Measurements from ENCODE around the gene RIC1. TPM values are rescaled to one million over a fixed set of nuclear protein-coding genes. Genes with fewer than 3 reads are reported as not detected.
A peak's percentile ranks its signal among the peaks of the same experiment; 100 is the strongest.

The RIC1 gene
- total and polyA plus RNA-seq, 2 of the 4 experiments (the other 2 are of a cell fraction): 28.8 to 76.9 TPM

DNA sequence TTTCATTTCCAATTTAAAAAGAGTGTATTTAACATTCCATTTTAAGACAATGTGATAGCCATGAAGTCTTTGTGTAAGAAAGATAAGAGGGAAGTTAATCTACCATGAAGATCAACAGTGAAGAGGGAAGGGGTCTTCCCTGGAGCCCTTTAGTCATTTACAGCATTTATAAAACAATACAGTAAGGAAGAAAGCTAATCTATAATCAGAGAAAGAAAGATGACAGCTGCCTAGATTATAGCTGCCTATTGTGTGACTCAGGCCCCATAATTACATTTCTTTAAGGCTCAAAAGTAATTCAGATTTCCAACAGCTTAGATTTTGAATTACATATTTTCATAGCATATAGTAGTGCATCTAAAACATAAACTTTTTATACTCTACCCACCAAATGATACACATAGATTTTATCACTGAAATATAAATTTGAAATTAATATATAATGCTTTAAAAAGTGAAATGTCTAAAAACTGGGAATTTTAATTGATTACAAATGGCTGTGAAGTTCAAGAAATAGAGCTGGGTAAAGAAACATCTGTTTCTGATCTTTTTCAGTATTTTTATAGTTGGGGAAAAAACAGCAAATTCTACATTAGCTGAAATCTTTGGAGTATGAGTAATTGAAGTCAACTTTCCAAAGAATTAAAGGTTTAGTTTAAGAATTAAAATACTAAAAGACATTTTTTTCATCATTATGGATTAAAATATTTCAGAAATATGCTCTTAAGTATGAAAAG is 89.6 kb downstream of the RIC1 start:
- DNase-seq (peak; percentile 24), ATAC-seq (ENCODE audit: low read depth) (peak; percentile 16; the same call in 1 of the 2 replicates)
- no peak overlapping the region for H3K27ac ChIP-seq (ENCODE audit: insufficient read depth, low read length)
- no TSS peak for BruUV-seq (replicated peaks)
- H4K20me1 ChIP-seq (ENCODE audit: insufficient read depth, low read length): peaks cover 7% of the 10 kb centered on the region; the same call in 1 of the 2 replicates
- dilution Hi-C loops (cut with HindIII; ENCODE audit: low sequenced_read_pairs, unreplicated experiment): no loop called here
- H3K56ac ChIP-seq (ENCODE audit: extremely low read depth, insufficient read depth, low read length): no peak overlapping the region
- no peaks in the 10 kb centered on the region for H3K27me3 ChIP-seq (ENCODE audit: control insufficient read depth, insufficient read depth, low read length)
- H2AK5ac ChIP-seq (ENCODE audit: low read depth, low read length): no peak overlapping the region
- no peak overlapping the region for H3K4me2 ChIP-seq (ENCODE audit: low read depth, low read length)
- no peak overlapping the region for H2BK120ac ChIP-seq (ENCODE audit: low read depth, low read length)
- POLR2A ChIA-PET (ENCODE audit: unreplicated experiment): interaction anchor here (1.0 kb wide), 1 partner anchor 97 kb away, joined by 3 read pairs; no protein-coding TSS in a partner anchor
- no peak overlapping the region for H4K8ac ChIP-seq (ENCODE audit: low read depth in 2 of 2, low read length in 2 of 2)
- no peak overlapping the region for H2AFZ ChIP-seq (replicated peaks; ENCODE audit: low read length, poor library complexity)
- no peak overlapping the region for H4K91ac ChIP-seq (ENCODE audit: insufficient read depth, low read depth, low read length)
- CTCF ChIA-PET: interaction anchor here (0.8 kb wide), 1 partner anchor 86 kb away, joined by 3 read pairs; no protein-coding TSS in a partner anchor
- no peak overlapping the region for H3K4ac ChIP-seq (ENCODE audit: low read depth, low read length)
- H4K5ac ChIP-seq (ENCODE audit: low read depth, low read length): no peak overlapping the region
- no peaks in the 10 kb centered on the region; the same call in 1 of the 2 replicates for H3K9me3 ChIP-seq (ENCODE audit: control insufficient read depth, insufficient read depth, low read length)
- H2BK5ac ChIP-seq (ENCODE audit: low read depth, low read length, poor library complexity, severe bottlenecking): peak overlapping the region; percentile 65
- no peak overlapping the region for H3K4me3 ChIP-seq (ENCODE audit: insufficient read depth, low read depth, low read length)
- no peak overlapping the region for H3K23ac ChIP-seq (ENCODE audit: low read depth, low read length)
- H3K14ac ChIP-seq (replicated peaks; ENCODE audit: low read depth, low read length): 0 out of 2 replicates have a peak overlapping the region, but pooled peaks have one; percentile 5
- H3K36me3 ChIP-seq (ENCODE audit: control insufficient read depth, insufficient read depth, low read length): peaks cover 16% of the 10 kb centered on the region
- in situ Hi-C loops (cut with MboI; ENCODE audit: low sequenced_read_pairs): loop anchor here (25.0 kb wide), 1 partner anchor 256 kb away; the partner anchor contains the start of gene CD274
- H3K9me1 ChIP-seq (ENCODE audit: insufficient read depth, low read length): peaks cover 6% of the 10 kb centered on the region
- H3K4me1 ChIP-seq (ENCODE audit: control insufficient read depth, insufficient read depth, low read length): peaks cover 12% of the 10 kb centered on the region; the same call in 1 of the 2 replicates
- no peak overlapping the region for H2AK9ac ChIP-seq (replicated peaks; ENCODE audit: low read depth, low read length, poor library complexity)
- no peak overlapping the region for H3K18ac ChIP-seq (ENCODE audit: low read depth, low read length)
- intact Hi-C loops (cut with micrococcal nuclease): no loop called here
- peaks cover 29 to 44% of the 10 kb centered on the region in 2 experiments for H3K79me1 ChIP-seq (ENCODE audit: low read depth in 1 of 2, low read length in 2 of 2)
- H2BK15ac ChIP-seq (ENCODE audit: low read depth, low read length): no peak overlapping the region
- no peak overlapping the region for H2BK20ac ChIP-seq (ENCODE audit: low read depth, low read length)
- H3K9ac ChIP-seq (ENCODE audit: low read depth, low read length): no peak overlapping the region
- no peak for TF ChIP-seq RCOR1 (IDR thresholded peaks at IDR 0.05; ENCODE audit: insufficient replicate concordance, low read length)
- TF ChIP-seq, protein P1, sequence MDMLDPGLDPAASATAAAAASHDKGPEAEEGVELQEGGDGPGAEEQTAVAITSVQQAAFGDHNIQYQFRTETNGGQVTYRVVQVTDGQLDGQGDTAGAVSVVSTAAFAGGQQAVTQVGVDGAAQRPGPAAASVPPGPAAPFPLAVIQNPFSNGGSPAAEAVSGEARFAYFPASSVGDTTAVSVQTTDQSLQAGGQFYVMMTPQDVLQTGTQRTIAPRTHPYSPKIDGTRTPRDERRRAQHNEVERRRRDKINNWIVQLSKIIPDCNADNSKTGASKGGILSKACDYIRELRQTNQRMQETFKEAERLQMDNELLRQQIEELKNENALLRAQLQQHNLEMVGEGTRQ (IDR thresholded peaks at IDR 0.05; ENCODE audit: low read depth, low read length): no peak
- no peak for TF ChIP-seq RAD21 (IDR thresholded peaks at IDR 0.05; ENCODE audit: low read length)
- no peak for TF ChIP-seq FOS (IDR thresholded peaks at IDR 0.05; ENCODE audit: low read depth, low read length)
- no peak for TF ChIP-seq SMC3 (IDR thresholded peaks at IDR 0.05; ENCODE audit: low read depth, low read length)
- no peak for TF ChIP-seq NFE2L2 (IDR thresholded peaks at IDR 0.05; ENCODE audit: low read depth, low read length)
- TF ChIP-seq, protein P2, sequence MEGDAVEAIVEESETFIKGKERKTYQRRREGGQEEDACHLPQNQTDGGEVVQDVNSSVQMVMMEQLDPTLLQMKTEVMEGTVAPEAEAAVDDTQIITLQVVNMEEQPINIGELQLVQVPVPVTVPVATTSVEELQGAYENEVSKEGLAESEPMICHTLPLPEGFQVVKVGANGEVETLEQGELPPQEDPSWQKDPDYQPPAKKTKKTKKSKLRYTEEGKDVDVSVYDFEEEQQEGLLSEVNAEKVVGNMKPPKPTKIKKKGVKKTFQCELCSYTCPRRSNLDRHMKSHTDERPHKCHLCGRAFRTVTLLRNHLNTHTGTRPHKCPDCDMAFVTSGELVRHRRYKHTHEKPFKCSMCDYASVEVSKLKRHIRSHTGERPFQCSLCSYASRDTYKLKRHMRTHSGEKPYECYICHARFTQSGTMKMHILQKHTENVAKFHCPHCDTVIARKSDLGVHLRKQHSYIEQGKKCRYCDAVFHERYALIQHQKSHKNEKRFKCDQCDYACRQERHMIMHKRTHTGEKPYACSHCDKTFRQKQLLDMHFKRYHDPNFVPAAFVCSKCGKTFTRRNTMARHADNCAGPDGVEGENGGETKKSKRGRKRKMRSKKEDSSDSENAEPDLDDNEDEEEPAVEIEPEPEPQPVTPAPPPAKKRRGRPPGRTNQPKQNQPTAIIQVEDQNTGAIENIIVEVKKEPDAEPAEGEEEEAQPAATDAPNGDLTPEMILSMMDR (conservative IDR thresholded peaks at IDR 0.05; ENCODE audit: low read depth, low read length): no peak
- TF ChIP-seq POLR2A (IDR thresholded peaks at IDR 0.05; ENCODE audit: low read depth, low read length): no peak
- no peak for TF ChIP-seq MAZ (IDR thresholded peaks at IDR 0.05; ENCODE audit: borderline replicate concordance, low read depth, low read length)
- TF ChIP-seq CHD1 (IDR thresholded peaks at IDR 0.05; ENCODE audit: low read depth, low read length): no peak
- no peak for TF ChIP-seq MXI1 (IDR thresholded peaks at IDR 0.05; ENCODE audit: borderline replicate concordance, low read depth, low read length)
- TF ChIP-seq, protein P3, sequence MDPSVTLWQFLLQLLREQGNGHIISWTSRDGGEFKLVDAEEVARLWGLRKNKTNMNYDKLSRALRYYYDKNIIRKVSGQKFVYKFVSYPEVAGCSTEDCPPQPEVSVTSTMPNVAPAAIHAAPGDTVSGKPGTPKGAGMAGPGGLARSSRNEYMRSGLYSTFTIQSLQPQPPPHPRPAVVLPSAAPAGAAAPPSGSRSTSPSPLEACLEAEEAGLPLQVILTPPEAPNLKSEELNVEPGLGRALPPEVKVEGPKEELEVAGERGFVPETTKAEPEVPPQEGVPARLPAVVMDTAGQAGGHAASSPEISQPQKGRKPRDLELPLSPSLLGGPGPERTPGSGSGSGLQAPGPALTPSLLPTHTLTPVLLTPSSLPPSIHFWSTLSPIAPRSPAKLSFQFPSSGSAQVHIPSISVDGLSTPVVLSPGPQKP (IDR thresholded peaks at IDR 0.05; ENCODE audit: borderline replicate concordance, low read depth, low read length): no peak
- no peak for TF ChIP-seq MAFK (IDR thresholded peaks at IDR 0.05; ENCODE audit: low read depth, low read length)
- TF ChIP-seq RFX5 (IDR thresholded peaks at IDR 0.05; ENCODE audit: low read depth, low read length): no peak
- no peak for TF ChIP-seq CEBPB (IDR thresholded peaks at IDR 0.05; ENCODE audit: low read depth, low read length)
